PC-3 (cell line): ENCODE measurements around the gene COG8.

ENCODE experiments used
- EZH2 ChIP-seq: fragments of 300-600 bp; sonication (generic); IDR thresholded peaks from one replicate; pipeline ENCODE4 v1.6.1; 2017; ENCODE audit warnings: antibody characterized with exemption, mild to moderate bottlenecking, low read length; ENCODE audit not compliant: unreplicated experiment
- TF ChIP-seq, protein P1 (sequence below): fragments of 300-600 bp; sonication (generic); conservative IDR thresholded peaks from 2 replicates; pipeline ENCODE4 v1.5.1; 2017; ENCODE audit warnings: antibody characterized with exemption, low read depth, mild to moderate bottlenecking, low read length

DNA sequence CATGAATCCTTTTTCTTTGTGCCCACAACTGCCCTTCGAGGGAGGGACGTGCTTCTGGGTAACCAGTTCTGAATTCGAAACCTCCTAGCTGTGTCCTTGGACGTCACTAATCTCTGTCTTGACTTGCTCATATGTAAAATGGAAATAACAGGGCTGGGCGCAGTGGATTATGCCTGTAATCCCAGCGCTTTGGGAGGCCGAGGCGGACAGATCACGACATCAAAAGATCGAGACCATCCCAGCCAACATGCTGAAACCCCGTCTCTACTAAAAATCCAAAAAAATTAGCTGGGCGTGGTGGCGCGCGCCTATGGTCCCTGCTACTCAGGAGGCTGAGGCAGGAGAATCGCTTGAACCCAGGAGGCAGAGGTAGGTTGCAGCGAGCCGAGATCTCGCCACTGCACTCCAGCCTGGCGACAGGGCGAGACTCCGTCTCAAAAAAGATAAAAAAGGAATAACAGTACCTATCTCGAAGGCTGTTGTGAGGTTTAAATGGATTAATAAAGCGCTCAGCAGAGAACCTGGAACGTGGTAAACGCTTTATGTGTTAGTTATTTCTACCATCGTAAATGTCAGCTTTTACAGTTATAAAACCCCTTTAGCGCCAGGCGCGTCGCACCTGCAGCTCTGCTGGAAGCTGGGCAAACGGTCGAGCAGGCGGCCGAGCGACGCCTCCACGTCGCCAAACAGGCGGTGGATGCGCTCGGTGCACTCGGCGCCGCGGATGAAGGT lies 641 bp downstream of the COG8 start:
- TF ChIP-seq, protein P1, sequence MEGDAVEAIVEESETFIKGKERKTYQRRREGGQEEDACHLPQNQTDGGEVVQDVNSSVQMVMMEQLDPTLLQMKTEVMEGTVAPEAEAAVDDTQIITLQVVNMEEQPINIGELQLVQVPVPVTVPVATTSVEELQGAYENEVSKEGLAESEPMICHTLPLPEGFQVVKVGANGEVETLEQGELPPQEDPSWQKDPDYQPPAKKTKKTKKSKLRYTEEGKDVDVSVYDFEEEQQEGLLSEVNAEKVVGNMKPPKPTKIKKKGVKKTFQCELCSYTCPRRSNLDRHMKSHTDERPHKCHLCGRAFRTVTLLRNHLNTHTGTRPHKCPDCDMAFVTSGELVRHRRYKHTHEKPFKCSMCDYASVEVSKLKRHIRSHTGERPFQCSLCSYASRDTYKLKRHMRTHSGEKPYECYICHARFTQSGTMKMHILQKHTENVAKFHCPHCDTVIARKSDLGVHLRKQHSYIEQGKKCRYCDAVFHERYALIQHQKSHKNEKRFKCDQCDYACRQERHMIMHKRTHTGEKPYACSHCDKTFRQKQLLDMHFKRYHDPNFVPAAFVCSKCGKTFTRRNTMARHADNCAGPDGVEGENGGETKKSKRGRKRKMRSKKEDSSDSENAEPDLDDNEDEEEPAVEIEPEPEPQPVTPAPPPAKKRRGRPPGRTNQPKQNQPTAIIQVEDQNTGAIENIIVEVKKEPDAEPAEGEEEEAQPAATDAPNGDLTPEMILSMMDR: no peak
- TF ChIP-seq EZH2: no peak
